Medulla oblongata (tissue), 1 donor: ENCODE measurements around the gene NDUFAF4.
A peak's percentile ranks its signal among the peaks of the same experiment; 100 is the strongest.

Experiments used
- DNase-seq: peaks from one replicate; pipeline ENCODE4 v3.0.0-alpha.2; 2015; ENCODE audit errors: extremely low spot score

NDUFAF4 gene

GRCh38 chr6:96897396-96898240, at the start of gene NDUFAF4:
Gene NDUFAF4, minus strand, starts transcription at chr6:96897891. Its CDS starts 90 bp downstream, at chr6:96897801.
- DNase-seq, result peak; percentile 98

- DNase-seq, result no peak
These were observed 49.4 kb upstream of the NDUFAF4 start for GRCh38 chr6:96947055-96947454.

GRCh38 chr6:96943555-96944215, 46.0 kb upstream of the NDUFAF4 start:
- DNase-seq, result no peak

- no peak for DNase-seq
These were observed 45.0 kb upstream of the NDUFAF4 start for GRCh38 chr6:96942676-96943075.

- no peak for DNase-seq
These were observed 42.6 kb upstream of the NDUFAF4 start for GRCh38 chr6:96940322-96940721.

- peak; percentile 74 for DNase-seq
These were observed 41.5 kb upstream of the NDUFAF4 start for GRCh38 chr6:96939007-96939805.

GRCh38 chr6:96934087-96934486, 36.4 kb upstream of the NDUFAF4 start:
- no peak for DNase-seq

- no peak for DNase-seq
These were observed 33.5 kb upstream of the NDUFAF4 start for GRCh38 chr6:96931198-96931597.

GRCh38 chr6:96929741-96930140, 32.0 kb upstream of the NDUFAF4 start:
- DNase-seq, result no peak

- no peak for DNase-seq
These were observed 30.0 kb upstream of the NDUFAF4 start for GRCh38 chr6:96927660-96928059.

GRCh38 chr6:96926425-96926824, 28.7 kb upstream of the NDUFAF4 start:
- peak; percentile 67 for DNase-seq

- DNase-seq, result no peak
These were observed 27.6 kb upstream of the NDUFAF4 start for GRCh38 chr6:96925290-96925687.

- no peak for DNase-seq
These were observed 26.3 kb upstream of the NDUFAF4 start for GRCh38 chr6:96923871-96924493.

GRCh38 chr6:96923400-96923799, 25.7 kb upstream of the NDUFAF4 start:
- DNase-seq, result no peak

GRCh38 chr6:96917098-96917497, 19.4 kb upstream of the NDUFAF4 start:
- DNase-seq, result no peak

GRCh38 chr6:96913621-96914020, 15.9 kb upstream of the NDUFAF4 start:
- no peak for DNase-seq

- DNase-seq, result no peak
These were observed 14.1 kb upstream of the NDUFAF4 start for GRCh38 chr6:96911751-96912150.

GRCh38 chr6:96911171-96911570, 13.5 kb upstream of the NDUFAF4 start:
- DNase-seq, result no peak

GRCh38 chr6:96909811-96910210, 12.1 kb upstream of the NDUFAF4 start:
- DNase-seq, result no peak

- no peak for DNase-seq
These were observed 9.8 kb upstream of the NDUFAF4 start for GRCh38 chr6:96907498-96907897.

- peak; percentile 59 for DNase-seq
These were observed 3.2 kb upstream of the NDUFAF4 start for GRCh38 chr6:96900873-96901272.

- peak; percentile 46 for DNase-seq
These were observed 1.8 kb upstream of the NDUFAF4 start for GRCh38 chr6:96899451-96899998.
